Neural progenitor cell (in vitro differentiated cells): Measurements from ENCODE around the gene SDC1. TPM values are rescaled to one million over a fixed set of nuclear protein-coding genes. Genes with fewer than 3 reads are reported as not detected.

Source experiments
- DNase-seq: peaks from one replicate; pipeline ENCODE4 v3.0.0-alpha.2; 2016; ENCODE audit warnings: low spot score
- H2AFZ ChIP-seq: fragments of 200-600 bp; sonication (generic); replicated peaks from 2 replicates; pipeline ENCODE4 v1.6.1; 2016; ENCODE audit warnings: antibody characterized with exemption
- H3F3A ChIP-seq: fragments of 200-600 bp; sonication (generic); 2 replicates; pipeline ENCODE4 v1.6.1; 2016; ENCODE audit warnings: antibody characterized with exemption, low read depth
- H3K27ac ChIP-seq: fragments of 200-600 bp; sonication (generic); 2 replicates; pipeline ENCODE4 v1.5.1; 2016; ENCODE audit warnings: mild to moderate bottlenecking
- H3K27me3 ChIP-seq: fragments of 200-600 bp; sonication (generic); 2 replicates; pipeline ENCODE4 v1.6.1; 2016; ENCODE audit warnings: mild to moderate bottlenecking, moderate library complexity
- H3K36me3 ChIP-seq: fragments of 200-600 bp; sonication (generic); 2 replicates; pipeline ENCODE4 v1.5.1; 2016
- H3K4me1 ChIP-seq: fragments of 200-600 bp; sonication (generic); 2 replicates; pipeline ENCODE4 v1.6.1; 2016; ENCODE audit warnings: mixed run types
- H3K4me2 ChIP-seq: fragments of 200-600 bp; sonication (generic); 2 replicates; pipeline ENCODE4 v1.6.1; 2016
- H3K4me3 ChIP-seq: fragments of 200-600 bp; sonication (generic); 2 replicates; pipeline ENCODE4 v1.5.1; 2016
- H3K79me2 ChIP-seq: fragments of 200-600 bp; sonication (generic); 2 replicates; pipeline ENCODE4 v1.6.1; 2016; ENCODE audit warnings: low read depth
- H3K9ac ChIP-seq: fragments of 200-600 bp; sonication (generic); 2 replicates; pipeline ENCODE4 v1.6.1; 2016
- H3K9me3 ChIP-seq: fragments of 200-600 bp; sonication (generic); 2 replicates; pipeline ENCODE4 v1.5.1; 2016; ENCODE audit warnings: low read depth
- H4K20me1 ChIP-seq: fragments of 200-600 bp; sonication (generic); 2 replicates; pipeline ENCODE4 v1.6.1; 2016; ENCODE audit warnings: low read depth
- H3K27ac Mint-ChIP-seq: 3 replicates; pipeline ENCODE4 v1.8.0; 2021; ENCODE audit warnings: mixed read lengths
- H3K27me3 Mint-ChIP-seq: 2 replicates; pipeline ENCODE4 v1.8.0; 2022; ENCODE audit warnings: low read depth, mild to moderate bottlenecking, inconsistent platforms, moderate library complexity, mixed read lengths; ENCODE audit not compliant: insufficient read depth
- H3K36me3 Mint-ChIP-seq: 3 replicates; pipeline ENCODE4 v1.8.0; 2021; ENCODE audit warnings: mixed read lengths
- H3K4me1 Mint-ChIP-seq: 3 replicates; pipeline ENCODE4 v1.8.0; 2021; ENCODE audit warnings: mixed read lengths
- H3K4me3 Mint-ChIP-seq: 3 replicates; pipeline ENCODE4 v1.8.0; 2021; ENCODE audit warnings: mild to moderate bottlenecking, moderate library complexity, mixed read lengths
- H3K9me3 Mint-ChIP-seq: 3 replicates; pipeline ENCODE4 v1.8.0; 2020; ENCODE audit warnings: mixed read lengths
- CTCF ChIP-seq: fragments of 200-600 bp; sonication (generic); IDR thresholded peaks from 2 replicates; pipeline ENCODE4 v1.5.1; 2017; ENCODE audit warnings: antibody characterized with exemption, mild to moderate bottlenecking
- EZH2 ChIP-seq: fragments of 200-600 bp; sonication (generic); IDR thresholded peaks from 2 replicates; pipeline ENCODE4 v1.6.1; 2017; ENCODE audit warnings: antibody characterized with exemption, mild to moderate bottlenecking, moderate library complexity
- EZH2phosphoT487 ChIP-seq: fragments of 200-600 bp; sonication (generic); IDR thresholded peaks from 2 replicates; pipeline ENCODE4 v1.6.1; 2017; ENCODE audit warnings: antibody characterized with exemption
- total RNA-seq: library from RNA; depleted of rRNA; stranded (reverse); fragments of >200 nt; gene quantifications from 2 replicates; pipeline ENCODE4 v1.2.3, GENCODE V29; 2015; ENCODE audit warnings: low replicate concordance

Gene SDC1
- total RNA-seq, 1 donor from 2014 or later = 27.5 TPM

GRCh38 chr2:20178666-20179465, 46.1 kb downstream of the SDC1 start:
- no peak overlapping the region for H3K4me2 ChIP-seq
- no peaks in the 10 kb centered on the region for H4K20me1 ChIP-seq
- no peaks in the 10 kb centered on the region for H3F3A ChIP-seq
- no peak overlapping the region for H3K9ac ChIP-seq
- H3K4me3 ChIP-seq = no peak overlapping the region
- Mint-ChIP-seq H3K4me1 (no peaks in the 10 kb centered on the region), H3K27me3 (peaks cover 5% of the 10 kb centered on the region), H3K27ac (peak overlapping the region; percentile 81), H3K9me3 (no peaks in the 10 kb centered on the region), H3K4me3 (no peak overlapping the region), H3K36me3 (no peaks in the 10 kb centered on the region)
- no peaks in the 10 kb centered on the region for H3K27me3 ChIP-seq
- H3K27ac ChIP-seq = no peak overlapping the region
- H3K4me1 ChIP-seq = peaks cover 3% of the 10 kb centered on the region
- TF ChIP-seq EZH2 (no peak), CTCF (no peak), EZH2phosphoT487 (no peak)
- no peaks in the 10 kb centered on the region for H3K36me3 ChIP-seq
- no peaks in the 10 kb centered on the region for H3K79me2 ChIP-seq
- no peaks in the 10 kb centered on the region for H3K9me3 ChIP-seq
- DNase-seq = no peak
- H2AFZ ChIP-seq = no peak overlapping the region

DNA sequence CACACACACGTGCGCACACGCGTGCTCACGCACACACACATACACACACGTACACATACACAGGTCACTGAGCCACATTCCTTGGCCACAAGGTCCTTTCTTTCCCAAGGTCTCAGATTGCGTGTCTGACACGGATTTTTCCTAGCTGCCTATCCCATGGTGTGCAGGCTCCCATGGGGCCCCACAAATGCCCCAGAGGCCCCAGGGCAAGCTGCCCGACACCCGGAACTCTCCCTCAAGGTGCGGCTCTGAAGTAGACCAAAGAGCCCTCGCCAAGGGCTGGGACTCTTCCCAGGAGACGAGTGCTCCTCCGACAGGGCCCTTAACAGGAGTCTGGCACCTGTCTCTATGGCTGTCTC, 46.7 kb downstream of the SDC1 start:
- Histone ChIP-seq H3K79me2 (no peaks in the 10 kb centered on the region), H3K36me3 (no peaks in the 10 kb centered on the region), H3K27ac (no peak overlapping the region), H3K9me3 (no peaks in the 10 kb centered on the region), H2AFZ (no peak overlapping the region), H4K20me1 (no peaks in the 10 kb centered on the region), H3K4me2 (no peak overlapping the region), H3K4me1 (peaks cover 3% of the 10 kb centered on the region), H3K9ac (no peak overlapping the region), H3F3A (no peaks in the 10 kb centered on the region), H3K27me3 (no peaks in the 10 kb centered on the region), H3K4me3 (no peak overlapping the region)
- TF ChIP-seq CTCF (no peak), EZH2 (no peak), EZH2phosphoT487 (no peak)
- DNase-seq = no peak
- Mint-ChIP-seq H3K4me3 (no peak overlapping the region), H3K27ac (peak overlapping the region; percentile 37), H3K27me3 (peaks cover 5% of the 10 kb centered on the region), H3K36me3 (no peaks in the 10 kb centered on the region), H3K9me3 (no peaks in the 10 kb centered on the region), H3K4me1 (no peaks in the 10 kb centered on the region)

GRCh38 chr2:20177556-20178248, 47.2 kb downstream of the SDC1 start:
- Histone ChIP-seq H3K9me3 (no peaks in the 10 kb centered on the region), H3K27me3 (no peaks in the 10 kb centered on the region), H3K36me3 (no peaks in the 10 kb centered on the region), H3K27ac (no peak overlapping the region), H3K79me2 (no peaks in the 10 kb centered on the region), H3F3A (no peaks in the 10 kb centered on the region), H3K9ac (no peak overlapping the region), H3K4me1 (peaks cover 3% of the 10 kb centered on the region), H4K20me1 (no peaks in the 10 kb centered on the region), H3K4me2 (no peak overlapping the region), H2AFZ (no peak overlapping the region), H3K4me3 (no peak overlapping the region)
- H3K27me3 Mint-ChIP-seq = peaks cover 5% of the 10 kb centered on the region
- peaks cover 2% of the 10 kb centered on the region for H3K4me1 Mint-ChIP-seq
- no peaks in the 10 kb centered on the region for H3K36me3 Mint-ChIP-seq
- TF ChIP-seq EZH2 (no peak), EZH2phosphoT487 (no peak), CTCF (no peak)
- H3K4me3 Mint-ChIP-seq = no peak overlapping the region
- DNase-seq = no peak
- H3K9me3 Mint-ChIP-seq = no peaks in the 10 kb centered on the region
- peak overlapping the region; percentile 31 for H3K27ac Mint-ChIP-seq
